GM23338 (cell line): ENCODE results near the gene TMEM154. TPM values are rescaled to one million over a fixed set of nuclear protein-coding genes. Genes with fewer than 3 reads are reported as not detected.
A peak's percentile ranks its signal among the peaks of the same experiment; 100 is the strongest.

Experiments
- ATAC-seq: fragments of 200-7000 bp; cut with Tn5 transposase; 3 replicates; pipeline ENCODE4 v1.9.1; 2020
- DNase-seq: peaks from one replicate; pipeline ENCODE4 v3.0.0-alpha.2; 2015; ENCODE audit warnings: low spot score
- H2AFZ ChIP-seq: fragments of 200-600 bp; sonication (generic); 2 replicates; pipeline ENCODE4 v1.8.0; 2016; ENCODE audit warnings: antibody characterized with exemption, mild to moderate bottlenecking, moderate library complexity
- H3F3A ChIP-seq: fragments of 200-600 bp; sonication (generic); replicated peaks from 2 replicates; pipeline ENCODE4 v1.8.0; 2017; ENCODE audit warnings: antibody characterized with exemption, mixed run types, low read depth
- H3K27ac ChIP-seq: fragments of 200-600 bp; sonication (generic); 2 replicates; pipeline ENCODE4 v1.6.1; 2016; ENCODE audit warnings: low read depth
- H3K27me3 ChIP-seq: fragments of 200-600 bp; sonication (generic); 2 replicates; pipeline ENCODE4 v1.8.0; 2016; ENCODE audit warnings: mild to moderate bottlenecking, mixed run types, moderate library complexity; ENCODE audit not compliant: insufficient read depth
- H3K36me3 ChIP-seq: fragments of 200-600 bp; sonication (generic); 2 replicates; pipeline ENCODE4 v1.8.0; 2016; ENCODE audit warnings: mild to moderate bottlenecking; ENCODE audit not compliant: insufficient read depth
- H3K4me1 ChIP-seq: fragments of 200-600 bp; sonication (generic); 2 replicates; pipeline ENCODE4 v1.8.0; 2016; ENCODE audit warnings: mild to moderate bottlenecking, moderate library complexity; ENCODE audit not compliant: insufficient read depth
- H3K4me2 ChIP-seq: fragments of 200-600 bp; sonication (generic); 2 replicates; pipeline ENCODE4 v1.7.1; 2017; ENCODE audit warnings: mixed run types
- H3K4me3 ChIP-seq: fragments of 200-600 bp; sonication (generic); 2 replicates; pipeline ENCODE4 v1.6.1; 2016; ENCODE audit warnings: mixed run types
- H3K79me2 ChIP-seq: fragments of 200-600 bp; sonication (generic); replicated peaks from 2 replicates; pipeline ENCODE4 v1.8.0; 2017; ENCODE audit warnings: mild to moderate bottlenecking; ENCODE audit not compliant: insufficient read depth
- H3K9me2 ChIP-seq: fragments of 200-600 bp; sonication (generic); 2 replicates; pipeline ENCODE4 v1.8.0; 2017; ENCODE audit not compliant: insufficient read depth
- H4K20me1 ChIP-seq: fragments of 200-600 bp; sonication (generic); replicated peaks from 2 replicates; pipeline ENCODE4 v1.8.0; 2017; ENCODE audit warnings: mild to moderate bottlenecking; ENCODE audit not compliant: insufficient read depth
- H3K27ac Mint-ChIP-seq: 2 replicates; pipeline ENCODE4 v1.8.0; 2020; ENCODE audit warnings: inconsistent platforms, mild to moderate bottlenecking, moderate library complexity, mixed read lengths
- H3K27me3 Mint-ChIP-seq: 3 replicates; pipeline ENCODE4 v1.8.0; 2022; ENCODE audit warnings: low read depth, mild to moderate bottlenecking, moderate library complexity, mixed read lengths, inconsistent platforms; ENCODE audit not compliant: insufficient read depth, poor library complexity
- H3K36me3 Mint-ChIP-seq: 3 replicates; pipeline ENCODE4 v1.8.0; 2021; ENCODE audit warnings: low read depth, mild to moderate bottlenecking, inconsistent platforms, moderate library complexity, mixed read lengths
- H3K4me1 Mint-ChIP-seq: 3 replicates; pipeline ENCODE4 v1.8.0; 2020; ENCODE audit warnings: mild to moderate bottlenecking, inconsistent platforms, mixed read lengths
- H3K4me3 Mint-ChIP-seq: 3 replicates; pipeline ENCODE4 v1.8.0; 2021; ENCODE audit warnings: moderate library complexity, mild to moderate bottlenecking, inconsistent platforms, mixed read lengths
- H3K9me3 Mint-ChIP-seq: 3 replicates; pipeline ENCODE4 v1.8.0; 2020; ENCODE audit warnings: moderate library complexity, mild to moderate bottlenecking, inconsistent platforms, mixed read lengths
- CREB1 ChIP-seq: fragments of 250-450 bp; sonication (Bioruptor Pico); IDR thresholded peaks from 2 replicates; pipeline ENCODE4 v1.5.0; 2020; ENCODE audit warnings: low read depth, mild to moderate bottlenecking, moderate library complexity
- EZH2 ChIP-seq: fragments of 200-600 bp; sonication (generic); IDR thresholded peaks from one replicate; pipeline ENCODE4 v1.8.0; 2017; ENCODE audit warnings: antibody characterized with exemption, mild to moderate bottlenecking, low read depth; ENCODE audit not compliant: unreplicated experiment
- EZH2phosphoT487 ChIP-seq: fragments of 200-600 bp; sonication (generic); IDR thresholded peaks from one replicate; pipeline ENCODE4 v1.8.1; 2018; ENCODE audit warnings: antibody characterized with exemption; ENCODE audit not compliant: unreplicated experiment
- POLR2AphosphoS5 ChIP-seq: IDR thresholded peaks from 2 replicates; pipeline ENCODE4 v1.6.1; 2016; ENCODE audit warnings: antibody characterized with exemption, low read depth
- ZNF114 ChIP-seq: fragments of 250-450 bp; sonication (Bioruptor Pico); IDR thresholded peaks from 2 replicates; pipeline ENCODE4 v1.5.0; 2020; ENCODE audit warnings: mild to moderate bottlenecking, moderate library complexity
- ZNF331 ChIP-seq: fragments of 250-450 bp; sonication (Bioruptor Pico); IDR thresholded peaks from 2 replicates; pipeline ENCODE4 v1.5.0; 2020; ENCODE audit warnings: low read depth, mild to moderate bottlenecking, moderate library complexity
- polyA plus RNA-seq: library from polyadenylated mRNA; unstranded; fragments of >200 nt; fragmentation: Nextera tagmentation; extraction: Ambion mirVana; gene quantifications from 2 replicates; pipeline ENCODE4 v1.2.1, GENCODE V29; 2016
- total RNA-seq: library from RNA; depleted of rRNA; stranded (reverse); fragments of >200 nt; shearing (Covaris generic); gene quantifications from 2 replicates; pipeline ENCODE4 v1.2.3, GENCODE V29; 2014
- TF ChIP-seq, protein P1 (sequence below): IDR thresholded peaks from one replicate; pipeline ENCODE4 v1.6.1; 2018; ENCODE audit warnings: antibody characterized with exemption; ENCODE audit not compliant: unreplicated experiment
- TF ChIP-seq, protein P2 (sequence below), 2 experiments: fragments of 200-600 bp in 1 of 2; sonication (generic) in 1 of 2; conservative IDR thresholded peaks; 2 replicates each; pipeline versions ENCODE4 v1.5.1 to v1.6.1; 2016 to 2017; ENCODE audit warnings: antibody characterized with exemption in 2 of 2, low read depth in 2 of 2, mild to moderate bottlenecking in 2 of 2, moderate library complexity in 1 of 2

Gene TMEM154
- total and polyA plus RNA-seq, 2 experiments from 2014 or later, result 1.0 to 1.7 TPM

- no peak for TF ChIP-seq CREB1 (CRISPR knock-in tag)
- TF ChIP-seq EZH2phosphoT487, result no peak
- TF ChIP-seq, protein P1, sequence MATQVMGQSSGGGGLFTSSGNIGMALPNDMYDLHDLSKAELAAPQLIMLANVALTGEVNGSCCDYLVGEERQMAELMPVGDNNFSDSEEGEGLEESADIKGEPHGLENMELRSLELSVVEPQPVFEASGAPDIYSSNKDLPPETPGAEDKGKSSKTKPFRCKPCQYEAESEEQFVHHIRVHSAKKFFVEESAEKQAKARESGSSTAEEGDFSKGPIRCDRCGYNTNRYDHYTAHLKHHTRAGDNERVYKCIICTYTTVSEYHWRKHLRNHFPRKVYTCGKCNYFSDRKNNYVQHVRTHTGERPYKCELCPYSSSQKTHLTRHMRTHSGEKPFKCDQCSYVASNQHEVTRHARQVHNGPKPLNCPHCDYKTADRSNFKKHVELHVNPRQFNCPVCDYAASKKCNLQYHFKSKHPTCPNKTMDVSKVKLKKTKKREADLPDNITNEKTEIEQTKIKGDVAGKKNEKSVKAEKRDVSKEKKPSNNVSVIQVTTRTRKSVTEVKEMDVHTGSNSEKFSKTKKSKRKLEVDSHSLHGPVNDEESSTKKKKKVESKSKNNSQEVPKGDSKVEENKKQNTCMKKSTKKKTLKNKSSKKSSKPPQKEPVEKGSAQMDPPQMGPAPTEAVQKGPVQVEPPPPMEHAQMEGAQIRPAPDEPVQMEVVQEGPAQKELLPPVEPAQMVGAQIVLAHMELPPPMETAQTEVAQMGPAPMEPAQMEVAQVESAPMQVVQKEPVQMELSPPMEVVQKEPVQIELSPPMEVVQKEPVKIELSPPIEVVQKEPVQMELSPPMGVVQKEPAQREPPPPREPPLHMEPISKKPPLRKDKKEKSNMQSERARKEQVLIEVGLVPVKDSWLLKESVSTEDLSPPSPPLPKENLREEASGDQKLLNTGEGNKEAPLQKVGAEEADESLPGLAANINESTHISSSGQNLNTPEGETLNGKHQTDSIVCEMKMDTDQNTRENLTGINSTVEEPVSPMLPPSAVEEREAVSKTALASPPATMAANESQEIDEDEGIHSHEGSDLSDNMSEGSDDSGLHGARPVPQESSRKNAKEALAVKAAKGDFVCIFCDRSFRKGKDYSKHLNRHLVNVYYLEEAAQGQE, result no peak
- no peak for TF ChIP-seq POLR2AphosphoS5
- TF ChIP-seq EZH2, result no peak
- TF ChIP-seq ZNF114, result no peak
- TF ChIP-seq ZNF331 (CRISPR knock-in tag), result no peak
Observed at GRCh38 chr4:152601156-152601555, 78.6 kb downstream of the TMEM154 start (continued).

DNA sequence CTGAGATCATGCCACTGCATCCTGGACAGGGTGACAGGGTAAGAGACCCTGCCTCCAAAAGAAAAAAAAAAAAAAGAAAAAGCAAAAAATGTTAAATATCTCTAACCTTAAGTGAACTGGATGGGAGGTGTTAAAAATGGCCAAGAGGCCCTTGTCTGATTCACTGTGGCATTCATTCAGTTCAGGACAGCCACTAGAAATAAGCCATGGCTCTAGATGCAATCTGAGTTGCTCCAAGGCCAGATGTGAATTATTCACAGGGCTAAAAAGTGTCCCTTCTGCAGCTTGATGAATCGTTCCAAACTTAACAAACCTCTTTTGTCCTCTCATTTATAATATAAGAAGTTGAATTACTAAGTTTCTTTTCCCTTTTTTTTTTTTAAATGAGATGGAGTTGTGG lies 80.2 kb downstream of the TMEM154 start:
- peaks cover 5% of the 10 kb centered on the region; the same call in 1 of the 3 replicates for H3K36me3 Mint-ChIP-seq
- Histone ChIP-seq H2AFZ (no peak overlapping the region), H3K4me2 (no peak overlapping the region), H3K27ac (no peak overlapping the region), H3K27me3 (no peaks in the 10 kb centered on the region), H3K4me1 (no peaks in the 10 kb centered on the region), H3K9me2 (no peaks in the 10 kb centered on the region), H3K4me3 (no peak overlapping the region), H3F3A (no peaks in the 10 kb centered on the region), H3K79me2 (no peaks in the 10 kb centered on the region), H3K36me3 (no peaks in the 10 kb centered on the region), H4K20me1 (no peaks in the 10 kb centered on the region)
- H3K4me3 Mint-ChIP-seq, result no peak overlapping the region
- H3K4me1 Mint-ChIP-seq, result no peaks in the 10 kb centered on the region; the same call in 2 of the 3 replicates
- no peak for TF ChIP-seq ZNF114
- no peak for TF ChIP-seq POLR2AphosphoS5
- no peak for TF ChIP-seq CREB1 (CRISPR knock-in tag)
- TF ChIP-seq, protein P2, sequence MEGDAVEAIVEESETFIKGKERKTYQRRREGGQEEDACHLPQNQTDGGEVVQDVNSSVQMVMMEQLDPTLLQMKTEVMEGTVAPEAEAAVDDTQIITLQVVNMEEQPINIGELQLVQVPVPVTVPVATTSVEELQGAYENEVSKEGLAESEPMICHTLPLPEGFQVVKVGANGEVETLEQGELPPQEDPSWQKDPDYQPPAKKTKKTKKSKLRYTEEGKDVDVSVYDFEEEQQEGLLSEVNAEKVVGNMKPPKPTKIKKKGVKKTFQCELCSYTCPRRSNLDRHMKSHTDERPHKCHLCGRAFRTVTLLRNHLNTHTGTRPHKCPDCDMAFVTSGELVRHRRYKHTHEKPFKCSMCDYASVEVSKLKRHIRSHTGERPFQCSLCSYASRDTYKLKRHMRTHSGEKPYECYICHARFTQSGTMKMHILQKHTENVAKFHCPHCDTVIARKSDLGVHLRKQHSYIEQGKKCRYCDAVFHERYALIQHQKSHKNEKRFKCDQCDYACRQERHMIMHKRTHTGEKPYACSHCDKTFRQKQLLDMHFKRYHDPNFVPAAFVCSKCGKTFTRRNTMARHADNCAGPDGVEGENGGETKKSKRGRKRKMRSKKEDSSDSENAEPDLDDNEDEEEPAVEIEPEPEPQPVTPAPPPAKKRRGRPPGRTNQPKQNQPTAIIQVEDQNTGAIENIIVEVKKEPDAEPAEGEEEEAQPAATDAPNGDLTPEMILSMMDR (conservative IDR thresholded peaks at IDR 0.05; ENCODE audit: low read depth in 2 of 2), result no peak
- no peak overlapping the region for H3K27ac Mint-ChIP-seq
- peaks cover 5% of the 10 kb centered on the region for H3K27me3 Mint-ChIP-seq
- DNase-seq (no peak), ATAC-seq (no peak)
- peaks cover 10% of the 10 kb centered on the region for H3K9me3 Mint-ChIP-seq

GRCh38 chr4:152599095-152599494 lies 80.7 kb downstream of the TMEM154 start:
- ATAC-seq, result no peak
- Histone ChIP-seq H3K4me1 (no peaks in the 10 kb centered on the region), H3K9me2 (no peaks in the 10 kb centered on the region), H3K4me3 (no peak overlapping the region), H3F3A (no peaks in the 10 kb centered on the region), H3K36me3 (no peaks in the 10 kb centered on the region), H2AFZ (peak overlapping the region; percentile 12; the same call in 1 of the 2 replicates), H3K27ac (no peak overlapping the region), H4K20me1 (no peaks in the 10 kb centered on the region), H3K4me2 (no peak overlapping the region), H3K79me2 (no peaks in the 10 kb centered on the region), H3K27me3 (no peaks in the 10 kb centered on the region)
- H3K9me3 Mint-ChIP-seq, result peaks cover 4% of the 10 kb centered on the region
- no peak for DNase-seq
- H3K4me1 Mint-ChIP-seq, result no peaks in the 10 kb centered on the region; the same call in 2 of the 3 replicates
- H3K27ac Mint-ChIP-seq, result no peak overlapping the region
- H3K36me3 Mint-ChIP-seq, result peaks cover 4% of the 10 kb centered on the region; the same call in 1 of the 3 replicates
- no peak overlapping the region for H3K4me3 Mint-ChIP-seq
- H3K27me3 Mint-ChIP-seq, result peaks cover 7% of the 10 kb centered on the region
- TF ChIP-seq POLR2AphosphoS5, result no peak
- no peak for TF ChIP-seq EZH2
- TF ChIP-seq EZH2phosphoT487, result no peak
- TF ChIP-seq ZNF331 (CRISPR knock-in tag), result no peak
- no peak for TF ChIP-seq CREB1 (CRISPR knock-in tag)
